T-helper 22 cell (primary cell): ENCODE measurements around the gene POLR2A.

Experiments
- DNase-seq: peaks from one replicate; pipeline ENCODE4 v3.0.0-alpha.2; 2020; ENCODE audit warnings: low read depth

The POLR2A gene

DNA sequence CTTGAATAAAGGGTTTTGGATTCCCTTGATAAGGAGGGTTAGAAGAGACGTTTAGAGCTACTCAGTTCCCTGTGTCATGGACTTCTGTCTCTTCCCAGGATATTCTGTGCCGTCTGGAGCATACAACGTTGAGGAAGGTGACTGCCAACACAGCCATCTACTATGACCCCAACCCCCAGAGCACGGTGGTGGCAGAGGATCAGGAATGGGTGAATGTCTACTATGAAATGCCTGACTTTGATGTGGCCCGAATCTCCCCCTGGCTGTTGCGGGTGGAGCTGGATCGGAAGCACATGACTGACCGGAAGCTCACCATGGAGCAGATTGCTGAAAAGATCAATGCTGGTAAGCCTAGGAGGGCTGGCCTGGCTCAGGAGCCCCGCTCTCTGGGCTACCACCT is 24.7 kb downstream of the POLR2A start:
- no peak for DNase-seq

GRCh38 chr17:7509937-7510336 is 25.8 kb downstream of the POLR2A start:
- DNase-seq: no peak

DNA sequence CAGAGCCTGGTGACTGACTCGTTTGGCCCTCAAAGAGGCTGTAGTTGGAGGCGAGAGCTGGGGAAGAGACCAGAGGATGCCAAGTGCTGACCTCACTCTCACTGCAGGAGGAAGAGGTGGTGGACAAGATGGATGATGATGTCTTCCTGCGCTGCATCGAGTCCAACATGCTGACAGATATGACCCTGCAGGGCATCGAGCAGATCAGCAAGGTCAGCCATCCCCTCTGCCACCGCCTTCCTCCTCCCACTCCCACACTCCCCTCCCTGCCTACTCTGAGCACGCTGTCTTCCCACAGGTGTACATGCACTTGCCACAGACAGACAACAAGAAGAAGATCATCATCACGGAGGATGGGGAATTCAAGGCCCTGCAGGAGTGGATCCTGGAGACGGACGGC is 26.9 kb downstream of the POLR2A start:
- no peak for DNase-seq

DNA sequence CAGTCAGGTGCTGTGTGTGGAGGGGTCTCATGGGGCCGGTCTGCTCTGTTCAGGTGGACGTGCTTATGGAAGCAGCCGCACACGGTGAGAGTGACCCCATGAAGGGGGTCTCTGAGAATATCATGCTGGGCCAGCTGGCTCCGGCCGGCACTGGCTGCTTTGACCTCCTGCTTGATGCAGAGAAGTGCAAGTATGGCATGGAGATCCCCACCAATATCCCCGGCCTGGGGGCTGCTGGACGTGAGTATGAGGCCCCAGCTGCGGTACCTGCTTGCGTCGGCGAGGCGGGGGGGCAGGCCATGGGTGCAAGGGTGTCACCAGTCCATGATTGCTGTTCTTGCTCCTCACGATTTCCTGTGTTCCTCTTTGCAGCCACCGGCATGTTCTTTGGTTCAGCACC is 27.9 kb downstream of the POLR2A start:
- no peak for DNase-seq

- DNase-seq: no peak
Measured at GRCh38 chr17:7512824-7513540, 28.8 kb downstream of the POLR2A start.

DNA sequence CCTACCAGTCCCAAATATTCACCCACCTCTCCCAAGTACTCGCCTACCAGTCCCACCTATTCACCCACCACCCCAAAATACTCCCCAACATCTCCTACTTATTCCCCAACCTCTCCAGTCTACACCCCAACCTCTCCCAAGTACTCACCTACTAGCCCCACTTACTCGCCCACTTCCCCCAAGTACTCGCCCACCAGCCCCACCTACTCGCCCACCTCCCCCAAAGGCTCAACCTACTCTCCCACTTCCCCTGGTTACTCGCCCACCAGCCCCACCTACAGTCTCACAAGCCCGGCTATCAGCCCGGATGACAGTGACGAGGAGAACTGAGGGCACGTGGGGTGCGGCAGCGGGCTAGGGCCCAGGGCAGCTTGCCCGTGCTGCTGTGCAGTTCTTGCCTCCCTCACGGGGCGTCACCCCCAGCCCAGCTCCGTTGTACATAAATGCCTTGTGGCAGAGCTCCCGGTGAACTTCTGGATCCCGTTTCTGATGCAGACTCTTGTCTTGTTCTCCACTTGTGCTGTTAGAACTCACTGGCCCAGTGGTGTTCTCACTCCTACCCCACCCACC is 29.8 kb downstream of the POLR2A start:
- DNase-seq: no peak

GRCh38 chr17:7515911-7516610 is 31.9 kb downstream of the POLR2A start:
- DNase-seq: no peak

- DNase-seq: no peak
Measured at GRCh38 chr17:7523033-7523432, 38.9 kb downstream of the POLR2A start.

- DNase-seq: no peak
Measured at GRCh38 chr17:7528842-7529241, 44.7 kb downstream of the POLR2A start.

- no peak for DNase-seq
Measured at GRCh38 chr17:7530023-7530900, 46.1 kb downstream of the POLR2A start.

DNA sequence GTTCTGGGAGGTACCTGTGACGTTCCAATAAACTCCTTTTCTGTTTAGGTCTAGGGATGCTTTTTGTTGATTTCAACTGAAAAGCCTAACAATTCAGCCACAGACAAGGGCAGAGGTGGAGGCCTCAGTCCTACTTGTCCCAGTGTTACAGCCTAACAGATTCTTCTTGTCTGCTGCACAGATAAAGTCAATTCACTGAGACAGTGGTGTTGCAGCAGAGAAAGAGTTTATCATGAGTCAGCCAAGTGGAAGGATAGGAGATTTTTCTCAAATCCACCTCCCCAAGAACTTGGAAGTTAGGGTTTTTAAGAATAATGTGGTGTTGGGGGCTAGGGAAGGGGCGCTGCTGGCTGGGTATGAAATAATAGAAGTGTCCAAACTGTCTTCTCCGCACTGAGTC is 53.9 kb downstream of the POLR2A start:
- no peak for DNase-seq

- DNase-seq: no peak
Measured at GRCh38 chr17:7538891-7539545, 54.9 kb downstream of the POLR2A start.

- DNase-seq: no peak
Measured at GRCh38 chr17:7541074-7541621, 57.0 kb downstream of the POLR2A start.

GRCh38 chr17:7544911-7545310 is 60.7 kb downstream of the POLR2A start:
- no peak for DNase-seq

DNA sequence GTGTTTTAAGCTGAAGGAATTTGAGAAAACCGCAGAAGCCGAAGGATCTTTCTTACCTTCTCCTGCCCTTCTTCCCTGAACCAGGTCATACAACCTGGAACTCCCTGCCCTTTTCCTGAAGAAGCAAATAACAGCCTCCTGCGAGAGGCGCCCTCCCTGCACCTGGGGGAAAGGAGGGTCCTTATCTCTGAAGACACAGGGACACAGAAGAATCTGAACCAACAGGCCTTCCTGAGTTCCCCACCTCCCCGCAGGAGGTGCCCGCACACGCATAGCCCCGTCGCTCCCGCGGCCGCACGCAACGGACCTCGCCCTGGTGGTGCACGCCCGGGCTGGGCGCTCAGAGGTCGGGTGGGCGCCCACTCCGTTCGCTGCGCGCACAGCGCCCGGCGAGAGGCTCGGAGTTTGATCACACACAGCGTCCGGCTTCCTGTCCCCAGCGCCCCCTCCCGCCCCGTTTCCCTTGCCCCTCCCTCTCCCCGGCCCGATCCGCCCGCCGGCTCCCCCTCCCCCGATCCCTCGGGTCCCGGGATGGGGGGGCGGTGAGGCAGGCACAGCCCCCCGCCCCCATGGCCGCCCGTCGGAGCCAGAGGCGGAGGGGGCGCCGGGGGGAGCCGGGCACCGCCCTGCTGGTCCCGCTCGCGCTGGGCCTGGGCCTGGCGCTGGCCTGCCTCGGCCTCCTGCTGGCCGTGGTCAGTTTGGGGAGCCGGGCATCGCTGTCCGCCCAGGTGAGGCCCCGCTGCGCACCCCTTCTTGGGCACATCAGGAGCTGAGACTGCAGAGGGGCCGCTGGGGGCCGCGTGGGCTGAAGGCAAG is 64.6 kb downstream of the POLR2A start, which contains the start of gene TNFSF12:
TSS of gene TNFSF12 (plus strand) at position 474 of the 816 bp plus-strand sequence. CDS start at position 570, 96 bp downstream.
- DNase-seq: peak; percentile 42
